GM23338 (cell line): ENCODE measurements around the gene KIAA2012. TPM values are rescaled to one million over a fixed set of nuclear protein-coding genes. Genes with fewer than 3 reads are reported as not detected.

ENCODE experiments used
- ATAC-seq: fragments of 200-7000 bp; cut with Tn5 transposase; 3 replicates; pipeline ENCODE4 v1.9.1; 2020
- DNase-seq: peaks from one replicate; pipeline ENCODE4 v3.0.0-alpha.2; 2015; ENCODE audit warnings: low spot score
- H2AFZ ChIP-seq: fragments of 200-600 bp; sonication (generic); 2 replicates; pipeline ENCODE4 v1.8.0; 2016; ENCODE audit warnings: antibody characterized with exemption, mild to moderate bottlenecking, moderate library complexity
- H3F3A ChIP-seq: fragments of 200-600 bp; sonication (generic); replicated peaks from 2 replicates; pipeline ENCODE4 v1.8.0; 2017; ENCODE audit warnings: antibody characterized with exemption, mixed run types, low read depth
- H3K27ac ChIP-seq: fragments of 200-600 bp; sonication (generic); 2 replicates; pipeline ENCODE4 v1.6.1; 2016; ENCODE audit warnings: low read depth
- H3K27me3 ChIP-seq: fragments of 200-600 bp; sonication (generic); 2 replicates; pipeline ENCODE4 v1.8.0; 2016; ENCODE audit warnings: mild to moderate bottlenecking, mixed run types, moderate library complexity; ENCODE audit not compliant: insufficient read depth
- H3K36me3 ChIP-seq: fragments of 200-600 bp; sonication (generic); 2 replicates; pipeline ENCODE4 v1.8.0; 2016; ENCODE audit warnings: mild to moderate bottlenecking; ENCODE audit not compliant: insufficient read depth
- H3K4me1 ChIP-seq: fragments of 200-600 bp; sonication (generic); 2 replicates; pipeline ENCODE4 v1.8.0; 2016; ENCODE audit warnings: mild to moderate bottlenecking, moderate library complexity; ENCODE audit not compliant: insufficient read depth
- H3K4me2 ChIP-seq: fragments of 200-600 bp; sonication (generic); 2 replicates; pipeline ENCODE4 v1.7.1; 2017; ENCODE audit warnings: mixed run types
- H3K4me3 ChIP-seq: fragments of 200-600 bp; sonication (generic); 2 replicates; pipeline ENCODE4 v1.6.1; 2016; ENCODE audit warnings: mixed run types
- H3K79me2 ChIP-seq: fragments of 200-600 bp; sonication (generic); replicated peaks from 2 replicates; pipeline ENCODE4 v1.8.0; 2017; ENCODE audit warnings: mild to moderate bottlenecking; ENCODE audit not compliant: insufficient read depth
- H3K9me2 ChIP-seq: fragments of 200-600 bp; sonication (generic); 2 replicates; pipeline ENCODE4 v1.8.0; 2017; ENCODE audit not compliant: insufficient read depth
- H4K20me1 ChIP-seq: fragments of 200-600 bp; sonication (generic); replicated peaks from 2 replicates; pipeline ENCODE4 v1.8.0; 2017; ENCODE audit warnings: mild to moderate bottlenecking; ENCODE audit not compliant: insufficient read depth
- H3K27ac Mint-ChIP-seq: 2 replicates; pipeline ENCODE4 v1.8.0; 2020; ENCODE audit warnings: inconsistent platforms, mild to moderate bottlenecking, moderate library complexity, mixed read lengths
- H3K27me3 Mint-ChIP-seq: 3 replicates; pipeline ENCODE4 v1.8.0; 2022; ENCODE audit warnings: low read depth, mild to moderate bottlenecking, moderate library complexity, mixed read lengths, inconsistent platforms; ENCODE audit not compliant: insufficient read depth, poor library complexity
- H3K36me3 Mint-ChIP-seq: 3 replicates; pipeline ENCODE4 v1.8.0; 2021; ENCODE audit warnings: low read depth, mild to moderate bottlenecking, inconsistent platforms, moderate library complexity, mixed read lengths
- H3K4me1 Mint-ChIP-seq: 3 replicates; pipeline ENCODE4 v1.8.0; 2020; ENCODE audit warnings: mild to moderate bottlenecking, inconsistent platforms, mixed read lengths
- H3K4me3 Mint-ChIP-seq: 3 replicates; pipeline ENCODE4 v1.8.0; 2021; ENCODE audit warnings: moderate library complexity, mild to moderate bottlenecking, inconsistent platforms, mixed read lengths
- H3K9me3 Mint-ChIP-seq: 3 replicates; pipeline ENCODE4 v1.8.0; 2020; ENCODE audit warnings: moderate library complexity, mild to moderate bottlenecking, inconsistent platforms, mixed read lengths
- EZH2 ChIP-seq: fragments of 200-600 bp; sonication (generic); IDR thresholded peaks from one replicate; pipeline ENCODE4 v1.8.0; 2017; ENCODE audit warnings: antibody characterized with exemption, mild to moderate bottlenecking, low read depth; ENCODE audit not compliant: unreplicated experiment
- NANOG ChIP-seq: IDR thresholded peaks from 2 replicates; pipeline ENCODE4 v1.6.1; 2016; ENCODE audit warnings: antibody characterized with exemption, borderline replicate concordance
- STAT1 ChIP-seq: IDR thresholded peaks from one replicate; pipeline ENCODE4 v1.6.1; 2016; ENCODE audit warnings: antibody characterized with exemption; ENCODE audit not compliant: unreplicated experiment
- ZNF114 ChIP-seq: fragments of 250-450 bp; sonication (Bioruptor Pico); IDR thresholded peaks from 2 replicates; pipeline ENCODE4 v1.5.0; 2020; ENCODE audit warnings: mild to moderate bottlenecking, moderate library complexity
- polyA plus RNA-seq: library from polyadenylated mRNA; unstranded; fragments of >200 nt; fragmentation: Nextera tagmentation; extraction: Ambion mirVana; gene quantifications from 2 replicates; pipeline ENCODE4 v1.2.1, GENCODE V29; 2016
- total RNA-seq: library from RNA; depleted of rRNA; stranded (reverse); fragments of >200 nt; shearing (Covaris generic); gene quantifications from 2 replicates; pipeline ENCODE4 v1.2.3, GENCODE V29; 2014
- TF ChIP-seq, protein P1 (sequence below): IDR thresholded peaks from 2 replicates; pipeline ENCODE4 v1.6.1; 2016; ENCODE audit warnings: antibody characterized with exemption
- TF ChIP-seq, protein P2 (sequence below): fragments of 250-450 bp; sonication (Bioruptor Pico); IDR thresholded peaks from 2 replicates; pipeline ENCODE4 v1.5.0; 2020; ENCODE audit warnings: mild to moderate bottlenecking, moderate library complexity
- TF ChIP-seq, protein P3 (sequence below), 2 experiments: fragments of 200-600 bp in 1 of 2; sonication (generic) in 1 of 2; conservative IDR thresholded peaks; 2 replicates each; pipeline versions ENCODE4 v1.5.1 to v1.6.1; 2016 to 2017; ENCODE audit warnings: antibody characterized with exemption in 2 of 2, low read depth in 2 of 2, mild to moderate bottlenecking in 2 of 2, moderate library complexity in 1 of 2
- TF ChIP-seq, protein P4 (sequence below): IDR thresholded peaks from one replicate; pipeline ENCODE4 v1.6.1; 2018; ENCODE audit warnings: antibody characterized with exemption; ENCODE audit not compliant: unreplicated experiment

KIAA2012 gene
- total and polyA plus RNA-seq, 2 experiments from 2014 or later = 0.03 to 0.08 TPM

DNA sequence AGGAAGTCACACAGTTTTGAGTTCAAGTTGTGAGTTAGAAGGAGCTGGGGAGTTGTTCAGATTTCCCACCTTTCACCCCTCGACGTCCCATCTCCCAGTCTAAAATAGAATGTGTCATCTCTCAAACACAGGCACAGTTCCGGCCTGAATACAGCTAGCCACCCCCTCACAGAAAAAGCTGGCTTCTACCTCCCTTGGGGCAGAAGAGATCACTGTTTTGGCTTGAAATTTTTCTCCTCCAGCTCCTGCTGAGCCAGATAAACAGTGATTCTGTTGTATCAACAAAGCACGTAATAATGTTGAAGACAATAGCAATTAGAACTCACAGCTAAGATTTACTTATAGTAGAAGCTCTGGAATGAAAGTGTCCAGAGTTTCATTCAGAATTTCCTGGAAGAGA is 74.7 kb downstream of the KIAA2012 start:
- H2AFZ ChIP-seq = no peak overlapping the region
- H3K9me2 ChIP-seq = no peaks in the 10 kb centered on the region
- peaks cover 24% of the 10 kb centered on the region for H3K4me1 ChIP-seq
- no peak overlapping the region for H3K4me2 ChIP-seq
- H3K9me3 Mint-ChIP-seq = no peaks in the 10 kb centered on the region
- no peaks in the 10 kb centered on the region for H4K20me1 ChIP-seq
- DNase-seq (no peak), ATAC-seq (no peak)
- no peak overlapping the region for H3K27ac ChIP-seq
- no peaks in the 10 kb centered on the region for H3K79me2 ChIP-seq
- H3K4me1 Mint-ChIP-seq = peaks cover 40% of the 10 kb centered on the region
- H3K27me3 Mint-ChIP-seq = peaks cover 5% of the 10 kb centered on the region
- H3K4me3 ChIP-seq = no peak overlapping the region
- H3K36me3 ChIP-seq = no peaks in the 10 kb centered on the region
- TF ChIP-seq, protein P1, sequence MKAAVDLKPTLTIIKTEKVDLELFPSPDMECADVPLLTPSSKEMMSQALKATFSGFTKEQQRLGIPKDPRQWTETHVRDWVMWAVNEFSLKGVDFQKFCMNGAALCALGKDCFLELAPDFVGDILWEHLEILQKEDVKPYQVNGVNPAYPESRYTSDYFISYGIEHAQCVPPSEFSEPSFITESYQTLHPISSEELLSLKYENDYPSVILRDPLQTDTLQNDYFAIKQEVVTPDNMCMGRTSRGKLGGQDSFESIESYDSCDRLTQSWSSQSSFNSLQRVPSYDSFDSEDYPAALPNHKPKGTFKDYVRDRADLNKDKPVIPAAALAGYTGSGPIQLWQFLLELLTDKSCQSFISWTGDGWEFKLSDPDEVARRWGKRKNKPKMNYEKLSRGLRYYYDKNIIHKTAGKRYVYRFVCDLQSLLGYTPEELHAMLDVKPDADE = no peak
- no peak for TF ChIP-seq EZH2
- no peaks in the 10 kb centered on the region for H3K27me3 ChIP-seq
- H3F3A ChIP-seq = 0 out of 2 replicates have a peak, but pooled peaks cover 3% of the 10 kb centered on the region
- H3K27ac Mint-ChIP-seq = no peak overlapping the region
- no peaks in the 10 kb centered on the region for H3K36me3 Mint-ChIP-seq
- no peak overlapping the region; the same call in 2 of the 3 replicates for H3K4me3 Mint-ChIP-seq

DNA sequence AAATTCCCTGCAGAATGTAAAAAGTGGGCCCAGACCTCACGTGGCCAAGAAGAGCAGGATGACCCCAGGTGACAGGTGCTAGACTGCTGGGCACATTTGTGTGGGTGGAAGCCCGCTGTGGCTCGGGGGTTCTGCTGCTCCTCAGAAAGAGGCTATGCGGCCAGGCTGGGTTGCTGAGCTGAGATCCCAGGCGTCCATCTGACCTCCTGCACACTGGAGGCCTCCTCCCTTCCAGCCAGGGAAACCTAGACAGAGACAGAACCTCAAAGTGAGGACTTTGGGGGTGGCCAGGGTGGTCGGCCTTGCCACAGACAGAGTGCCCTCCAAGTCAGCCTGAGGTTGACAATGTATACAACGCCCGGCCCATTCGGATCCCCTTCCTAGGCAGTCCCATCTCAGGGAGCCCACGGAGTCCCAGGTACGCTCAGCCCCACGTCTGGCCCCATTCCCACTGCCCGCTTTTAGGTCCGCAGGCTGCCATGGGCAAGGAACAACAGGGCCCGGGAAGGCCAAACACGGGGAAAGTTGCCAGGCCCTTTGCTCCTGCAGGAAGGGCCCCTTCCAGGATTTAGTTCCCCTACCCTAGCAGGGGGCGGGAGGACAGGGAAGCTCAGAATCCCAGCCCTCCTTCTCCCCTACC is 75.6 kb downstream of the KIAA2012 start:
- Histone ChIP-seq H3K36me3 (no peaks in the 10 kb centered on the region), H3K79me2 (no peaks in the 10 kb centered on the region), H3F3A (0 out of 2 replicates have a peak, but pooled peaks cover 3% of the 10 kb centered on the region), H4K20me1 (no peaks in the 10 kb centered on the region), H3K4me1 (peaks cover 24% of the 10 kb centered on the region), H2AFZ (peak overlapping the region; percentile 97), H3K27me3 (no peaks in the 10 kb centered on the region), H3K4me3 (no peak overlapping the region), H3K4me2 (peak overlapping the region; percentile 26; the same call in 1 of the 2 replicates), H3K27ac (0 out of 2 replicates have a peak overlapping the region, but pooled peaks have one; percentile 4), H3K9me2 (peaks cover 6% of the 10 kb centered on the region; the same call in 1 of the 2 replicates)
- Mint-ChIP-seq H3K36me3 (no peaks in the 10 kb centered on the region), H3K4me1 (peaks cover 41% of the 10 kb centered on the region), H3K9me3 (no peaks in the 10 kb centered on the region), H3K27ac (no peak overlapping the region), H3K4me3 (no peak overlapping the region), H3K27me3 (peaks cover 5% of the 10 kb centered on the region)
- DNase-seq = no peak
- no peak; the same call in 2 of the 3 replicates for ATAC-seq
- TF ChIP-seq NANOG (no peak), STAT1 (no peak), EZH2 (no peak), ZNF114 (no peak)
- TF ChIP-seq, protein P2, sequence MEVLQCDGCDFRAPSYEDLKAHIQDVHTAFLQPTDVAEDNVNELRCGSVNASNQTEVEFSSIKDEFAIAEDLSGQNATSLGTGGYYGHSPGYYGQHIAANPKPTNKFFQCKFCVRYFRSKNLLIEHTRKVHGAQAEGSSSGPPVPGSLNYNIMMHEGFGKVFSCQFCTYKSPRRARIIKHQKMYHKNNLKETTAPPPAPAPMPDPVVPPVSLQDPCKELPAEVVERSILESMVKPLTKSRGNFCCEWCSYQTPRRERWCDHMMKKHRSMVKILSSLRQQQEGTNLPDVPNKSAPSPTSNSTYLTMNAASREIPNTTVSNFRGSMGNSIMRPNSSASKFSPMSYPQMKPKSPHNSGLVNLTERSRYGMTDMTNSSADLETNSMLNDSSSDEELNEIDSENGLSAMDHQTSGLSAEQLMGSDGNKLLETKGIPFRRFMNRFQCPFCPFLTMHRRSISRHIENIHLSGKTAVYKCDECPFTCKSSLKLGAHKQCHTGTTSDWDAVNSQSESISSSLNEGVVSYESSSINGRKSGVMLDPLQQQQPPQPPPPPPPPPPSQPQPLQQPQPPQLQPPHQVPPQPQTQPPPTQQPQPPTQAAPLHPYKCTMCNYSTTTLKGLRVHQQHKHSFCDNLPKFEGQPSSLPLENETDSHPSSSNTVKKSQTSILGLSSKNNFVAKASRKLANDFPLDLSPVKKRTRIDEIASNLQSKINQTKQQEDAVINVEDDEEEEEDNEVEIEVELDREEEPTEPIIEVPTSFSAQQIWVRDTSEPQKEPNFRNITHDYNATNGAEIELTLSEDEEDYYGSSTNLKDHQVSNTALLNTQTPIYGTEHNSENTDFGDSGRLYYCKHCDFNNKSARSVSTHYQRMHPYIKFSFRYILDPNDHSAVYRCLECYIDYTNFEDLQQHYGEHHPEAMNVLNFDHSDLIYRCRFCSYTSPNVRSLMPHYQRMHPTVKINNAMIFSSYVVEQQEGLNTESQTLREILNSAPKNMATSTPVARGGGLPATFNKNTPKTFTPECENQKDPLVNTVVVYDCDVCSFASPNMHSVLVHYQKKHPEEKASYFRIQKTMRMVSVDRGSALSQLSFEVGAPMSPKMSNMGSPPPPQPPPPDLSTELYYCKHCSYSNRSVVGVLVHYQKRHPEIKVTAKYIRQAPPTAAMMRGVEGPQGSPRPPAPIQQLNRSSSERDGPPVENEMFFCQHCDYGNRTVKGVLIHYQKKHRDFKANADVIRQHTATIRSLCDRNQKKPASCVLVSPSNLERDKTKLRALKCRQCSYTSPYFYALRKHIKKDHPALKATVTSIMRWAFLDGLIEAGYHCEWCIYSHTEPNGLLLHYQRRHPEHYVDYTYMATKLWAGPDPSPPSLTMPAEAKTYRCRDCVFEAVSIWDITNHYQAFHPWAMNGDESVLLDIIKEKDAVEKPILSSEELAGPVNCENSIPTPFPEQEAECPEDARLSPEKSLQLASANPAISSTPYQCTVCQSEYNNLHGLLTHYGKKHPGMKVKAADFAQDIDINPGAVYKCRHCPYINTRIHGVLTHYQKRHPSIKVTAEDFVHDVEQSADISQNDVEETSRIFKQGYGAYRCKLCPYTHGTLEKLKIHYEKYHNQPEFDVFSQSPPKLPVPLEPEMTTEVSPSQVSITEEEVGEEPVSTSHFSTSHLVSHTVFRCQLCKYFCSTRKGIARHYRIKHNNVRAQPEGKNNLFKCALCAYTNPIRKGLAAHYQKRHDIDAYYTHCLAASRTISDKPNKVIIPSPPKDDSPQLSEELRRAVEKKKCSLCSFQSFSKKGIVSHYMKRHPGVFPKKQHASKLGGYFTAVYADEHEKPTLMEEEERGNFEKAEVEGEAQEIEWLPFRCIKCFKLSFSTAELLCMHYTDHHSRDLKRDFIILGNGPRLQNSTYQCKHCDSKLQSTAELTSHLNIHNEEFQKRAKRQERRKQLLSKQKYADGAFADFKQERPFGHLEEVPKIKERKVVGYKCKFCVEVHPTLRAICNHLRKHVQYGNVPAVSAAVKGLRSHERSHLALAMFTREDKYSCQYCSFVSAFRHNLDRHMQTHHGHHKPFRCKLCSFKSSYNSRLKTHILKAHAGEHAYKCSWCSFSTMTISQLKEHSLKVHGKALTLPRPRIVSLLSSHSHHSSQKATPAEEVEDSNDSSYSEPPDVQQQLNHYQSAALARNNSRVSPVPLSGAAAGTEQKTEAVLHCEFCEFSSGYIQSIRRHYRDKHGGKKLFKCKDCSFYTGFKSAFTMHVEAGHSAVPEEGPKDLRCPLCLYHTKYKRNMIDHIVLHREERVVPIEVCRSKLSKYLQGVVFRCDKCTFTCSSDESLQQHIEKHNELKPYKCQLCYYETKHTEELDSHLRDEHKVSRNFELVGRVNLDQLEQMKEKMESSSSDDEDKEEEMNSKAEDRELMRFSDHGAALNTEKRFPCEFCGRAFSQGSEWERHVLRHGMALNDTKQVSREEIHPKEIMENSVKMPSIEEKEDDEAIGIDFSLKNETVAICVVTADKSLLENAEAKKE (CRISPR knock-in tag) = no peak
- TF ChIP-seq, protein P3, sequence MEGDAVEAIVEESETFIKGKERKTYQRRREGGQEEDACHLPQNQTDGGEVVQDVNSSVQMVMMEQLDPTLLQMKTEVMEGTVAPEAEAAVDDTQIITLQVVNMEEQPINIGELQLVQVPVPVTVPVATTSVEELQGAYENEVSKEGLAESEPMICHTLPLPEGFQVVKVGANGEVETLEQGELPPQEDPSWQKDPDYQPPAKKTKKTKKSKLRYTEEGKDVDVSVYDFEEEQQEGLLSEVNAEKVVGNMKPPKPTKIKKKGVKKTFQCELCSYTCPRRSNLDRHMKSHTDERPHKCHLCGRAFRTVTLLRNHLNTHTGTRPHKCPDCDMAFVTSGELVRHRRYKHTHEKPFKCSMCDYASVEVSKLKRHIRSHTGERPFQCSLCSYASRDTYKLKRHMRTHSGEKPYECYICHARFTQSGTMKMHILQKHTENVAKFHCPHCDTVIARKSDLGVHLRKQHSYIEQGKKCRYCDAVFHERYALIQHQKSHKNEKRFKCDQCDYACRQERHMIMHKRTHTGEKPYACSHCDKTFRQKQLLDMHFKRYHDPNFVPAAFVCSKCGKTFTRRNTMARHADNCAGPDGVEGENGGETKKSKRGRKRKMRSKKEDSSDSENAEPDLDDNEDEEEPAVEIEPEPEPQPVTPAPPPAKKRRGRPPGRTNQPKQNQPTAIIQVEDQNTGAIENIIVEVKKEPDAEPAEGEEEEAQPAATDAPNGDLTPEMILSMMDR (conservative IDR thresholded peaks at IDR 0.05; ENCODE audit: low read depth in 2 of 2) = no peak
- TF ChIP-seq, protein P4, sequence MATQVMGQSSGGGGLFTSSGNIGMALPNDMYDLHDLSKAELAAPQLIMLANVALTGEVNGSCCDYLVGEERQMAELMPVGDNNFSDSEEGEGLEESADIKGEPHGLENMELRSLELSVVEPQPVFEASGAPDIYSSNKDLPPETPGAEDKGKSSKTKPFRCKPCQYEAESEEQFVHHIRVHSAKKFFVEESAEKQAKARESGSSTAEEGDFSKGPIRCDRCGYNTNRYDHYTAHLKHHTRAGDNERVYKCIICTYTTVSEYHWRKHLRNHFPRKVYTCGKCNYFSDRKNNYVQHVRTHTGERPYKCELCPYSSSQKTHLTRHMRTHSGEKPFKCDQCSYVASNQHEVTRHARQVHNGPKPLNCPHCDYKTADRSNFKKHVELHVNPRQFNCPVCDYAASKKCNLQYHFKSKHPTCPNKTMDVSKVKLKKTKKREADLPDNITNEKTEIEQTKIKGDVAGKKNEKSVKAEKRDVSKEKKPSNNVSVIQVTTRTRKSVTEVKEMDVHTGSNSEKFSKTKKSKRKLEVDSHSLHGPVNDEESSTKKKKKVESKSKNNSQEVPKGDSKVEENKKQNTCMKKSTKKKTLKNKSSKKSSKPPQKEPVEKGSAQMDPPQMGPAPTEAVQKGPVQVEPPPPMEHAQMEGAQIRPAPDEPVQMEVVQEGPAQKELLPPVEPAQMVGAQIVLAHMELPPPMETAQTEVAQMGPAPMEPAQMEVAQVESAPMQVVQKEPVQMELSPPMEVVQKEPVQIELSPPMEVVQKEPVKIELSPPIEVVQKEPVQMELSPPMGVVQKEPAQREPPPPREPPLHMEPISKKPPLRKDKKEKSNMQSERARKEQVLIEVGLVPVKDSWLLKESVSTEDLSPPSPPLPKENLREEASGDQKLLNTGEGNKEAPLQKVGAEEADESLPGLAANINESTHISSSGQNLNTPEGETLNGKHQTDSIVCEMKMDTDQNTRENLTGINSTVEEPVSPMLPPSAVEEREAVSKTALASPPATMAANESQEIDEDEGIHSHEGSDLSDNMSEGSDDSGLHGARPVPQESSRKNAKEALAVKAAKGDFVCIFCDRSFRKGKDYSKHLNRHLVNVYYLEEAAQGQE = no peak
